B cell (primary cell): ENCODE measurements around the gene CHMP6. TPM values are rescaled to one million over a fixed set of nuclear protein-coding genes. Genes with fewer than 3 reads are reported as not detected.

ENCODE experiments used
- ATAC-seq: fragments of 200-7000 bp; cut with Tn5 transposase; one replicate; pipeline ENCODE4 v1.10.0; 2021; ENCODE audit warnings: low read depth, mild to moderate bottlenecking, moderate number of reproducible peaks, moderate library complexity
- CTCF ChIA-PET: fragments of 350-600 bp; sonication (Branson Sonifier 250); formaldehyde crosslinking; loops from one replicate; lab custom pipeline; 2021; ENCODE audit warnings: antibody characterized with exemption, inconsistent platforms; lab: Charles Lee
- POLR2A ChIA-PET: fragments of 350-600 bp; sonication (Branson Sonifier 250); formaldehyde crosslinking; loops from one replicate; lab custom pipeline; 2021; ENCODE audit warnings: antibody characterized with exemption; lab: Charles Lee
- DNase-seq: peaks from one replicate; pipeline ENCODE4 v3.0.0; 2013
- H2AFZ ChIP-seq: 2 replicates; pipeline ENCODE4 v1.6.1; 2012; ENCODE audit warnings: mild to moderate bottlenecking, low read depth, low read length; ENCODE audit not compliant: insufficient read depth, poor library complexity, severe bottlenecking
- H3K27ac ChIP-seq, 2 donors: 1 replicate in 1 of 2; 2 replicates in 1 of 2; pipeline ENCODE4 v1.5.1; 2012 to 2013; ENCODE audit warnings: low read length in 2 of 2, mild to moderate bottlenecking in 2 of 2, moderate library complexity in 1 of 2
- H3K27me3 ChIP-seq, 4 experiments: fragments of 200-600 bp in 1 of 4; sonication (generic) in 1 of 4; replicated peaks in 1 of 4; 1 replicate in 2 of 4; 2 replicates in 2 of 4; pipeline versions ENCODE4 v1.6.1 to v1.7.0; 2013 to 2016; ENCODE audit warnings: low read length in 3 of 4, mild to moderate bottlenecking in 2 of 4, mixed read lengths in 1 of 4, moderate library complexity in 1 of 4; ENCODE audit not compliant: insufficient read depth in 4 of 4, control insufficient read depth in 3 of 4; ENCODE audit errors: control extremely low read depth in 1 of 4
- H3K36me3 ChIP-seq, 2 experiments: replicated peaks in 1 of 2; 1 replicate in 1 of 2; 2 replicates in 1 of 2; pipeline versions ENCODE4 v1.6.1 to v1.7.1; 2013; ENCODE audit warnings: low read length in 1 of 2; ENCODE audit not compliant: insufficient read depth in 2 of 2, control insufficient read depth in 1 of 2; ENCODE audit errors: control extremely low read depth in 1 of 2, extremely low read depth in 1 of 2
- H3K4me1 ChIP-seq, 2 donors: fragments of 200-600 bp in 1 of 2; sonication (generic) in 1 of 2; 1 replicate in 1 of 2; 2 replicates in 1 of 2; pipeline versions ENCODE4 v1.5.1 to v1.6.1; 2013 to 2017; ENCODE audit warnings: low read length in 2 of 2; ENCODE audit not compliant: control insufficient read depth in 2 of 2, insufficient read depth in 2 of 2
- H3K4me2 ChIP-seq: replicated peaks from 2 replicates; pipeline ENCODE3; 2012; ENCODE audit warnings: mild to moderate bottlenecking, low read depth, low read length; ENCODE audit not compliant: poor library complexity, severe bottlenecking
- H3K4me3 ChIP-seq, 5 experiments: fragments of 200-600 bp in 1 of 5; sonication (generic) in 1 of 5; 1 replicate in 3 of 5; 2 replicates in 2 of 5; pipeline versions ENCODE4 v1.5.1 to v1.7.0; 2011 to 2016; ENCODE audit warnings: low read length in 4 of 5, mild to moderate bottlenecking in 4 of 5, low read depth in 2 of 5, control low read depth in 1 of 5, moderate library complexity in 1 of 5; ENCODE audit not compliant: insufficient read depth in 1 of 5; ENCODE audit errors: control extremely low read depth in 1 of 5, extremely low read depth in 1 of 5
- H3K79me2 ChIP-seq: fragments of 200-600 bp; sonication (generic); one replicate; pipeline ENCODE4 v1.6.0; 2016; ENCODE audit warnings: low read length; ENCODE audit not compliant: control insufficient read depth, insufficient read depth
- H3K9ac ChIP-seq: fragments of 200-600 bp; sonication (generic); 2 replicates; pipeline ENCODE4 v1.6.1; 2017; ENCODE audit warnings: mild to moderate bottlenecking, low read length, moderate library complexity
- H3K9me3 ChIP-seq, 3 donors: one replicate each; pipeline versions ENCODE4 v1.6.1 to v1.7.1; 2013; ENCODE audit warnings: low read length in 2 of 3; ENCODE audit not compliant: control insufficient read depth in 2 of 3, insufficient read depth in 1 of 3; ENCODE audit errors: control extremely low read depth in 1 of 3
- H4K20me1 ChIP-seq: 2 replicates; pipeline ENCODE4 v1.6.0; 2012; ENCODE audit warnings: mild to moderate bottlenecking, low read length; ENCODE audit not compliant: insufficient read depth, control insufficient read depth, poor library complexity, severe bottlenecking
- H3K27ac Mint-ChIP-seq: one replicate; pipeline ENCODE4 v1.8.0; 2021; ENCODE audit warnings: mixed read lengths
- H3K27me3 Mint-ChIP-seq: one replicate; pipeline ENCODE4 v1.8.0; 2021; ENCODE audit warnings: mixed read lengths
- H3K4me1 Mint-ChIP-seq: one replicate; pipeline ENCODE4 v1.8.0; 2021; ENCODE audit warnings: mixed read lengths
- H3K4me3 Mint-ChIP-seq: one replicate; pipeline ENCODE4 v1.8.0; 2021; ENCODE audit warnings: mixed read lengths
- H3K9me3 Mint-ChIP-seq: one replicate; pipeline ENCODE4 v1.8.0; 2022; ENCODE audit warnings: mixed read lengths; ENCODE audit not compliant: insufficient read depth
- EZH2 ChIP-seq: IDR thresholded peaks from 2 replicates; pipeline ENCODE4 v1.6.1; 2012; ENCODE audit warnings: borderline replicate concordance, low read depth, mild to moderate bottlenecking, moderate library complexity, low read length; ENCODE audit not compliant: insufficient read depth, poor library complexity, severe bottlenecking
- WGBS: methylation state at CpG from one replicate; pipeline ENCODE4 v1.1.5; 2013; ENCODE audit warnings: missing lambda C conversion rate; ENCODE audit not compliant: insufficient coverage; 5-methylcytosine and 5-hydroxymethylcytosine counted together
- intact Hi-C: fragments of 100-400 bp; cut with micrococcal nuclease; formaldehyde crosslinking; loops from one replicate; pipeline ENCODE4 v1.10.0; 2022
- polyA plus RNA-seq: library from polyadenylated mRNA; depleted of rRNA; stranded (reverse); fragments of >200 nt; gene quantifications from 2 replicates; pipeline ENCODE4 v1.2.3, GENCODE V29; 2012
- total RNA-seq, 2 donors: library from RNA; stranded (reverse); fragments of 120-200 nt in 1 of 2; gene quantifications; 1 replicate in 1 of 2; 2 replicates in 1 of 2; pipeline versions ENCODE4 v1.2.3 to v1.2.4, GENCODE V29; 2013 to 2022
- TF ChIP-seq, protein P1 (sequence below): fragments of 200-600 bp; IDR thresholded peaks from one replicate; pipeline ENCODE4 v1.8.0; 2022; ENCODE audit warnings: antibody characterized with exemption, mild to moderate bottlenecking

Gene CHMP6
- total and polyA plus RNA-seq, 2 donors (not counting 1 experiment from before 2014, with no cell fraction given): 21.2 to 46.2 TPM

DNA sequence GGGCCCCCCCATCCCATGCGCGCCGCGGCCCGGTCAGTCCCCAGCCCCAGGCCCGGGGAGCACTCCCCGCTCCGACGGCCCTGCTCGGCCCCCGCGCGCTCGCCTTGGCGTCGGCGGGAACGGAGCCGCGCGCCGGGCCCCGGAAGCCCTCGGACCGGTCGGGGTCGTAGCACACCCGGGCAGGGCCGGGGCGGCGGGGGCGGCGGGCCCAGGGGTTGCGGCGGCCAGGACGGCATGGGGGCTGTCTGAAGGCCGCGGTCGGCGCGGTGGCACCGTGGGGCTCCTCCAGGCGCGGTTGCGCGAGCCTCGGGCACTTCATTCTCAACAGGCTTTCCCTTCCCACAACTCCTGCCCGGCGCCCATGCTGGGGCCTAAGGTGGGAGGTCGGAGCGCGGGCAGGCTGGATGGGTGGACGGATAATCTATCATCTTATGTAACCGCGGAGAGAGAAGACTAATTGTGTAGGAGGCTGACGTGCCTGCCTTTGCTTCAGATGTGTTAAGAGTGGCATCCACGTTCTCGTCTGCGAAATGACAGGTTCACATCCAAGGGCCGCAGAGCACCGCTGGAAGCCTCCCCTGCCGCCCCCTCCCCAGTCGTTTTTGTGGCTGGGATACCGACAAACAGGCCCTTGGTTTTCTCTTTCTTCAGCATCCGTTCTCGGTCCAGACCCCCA lies 44.0 kb downstream of the CHMP6 start:
- Histone ChIP-seq H3K27ac (no peak overlapping the region), H3K9ac (peak overlapping the region; percentile 23)
- intact Hi-C loops: loop anchor here (2.0 kb wide), 1 partner anchor 17 kb away; no protein-coding TSS in a partner anchor

More for the DNA sequence above, 44.0 kb downstream of the CHMP6 start:
- H3K4me3 Mint-ChIP-seq: peak overlapping the region; percentile 86
- Histone ChIP-seq H3K9me3 (peaks cover 0 to 9% (median 0%) of the 10 kb centered on the region in 3 donors), H3K27me3 (peaks cover 0 to 68% (median 14%) of the 10 kb centered on the region in 4 experiments), H3K79me2 (no peaks in the 10 kb centered on the region), H3K4me2 (peak overlapping the region; percentile 82), H3K36me3 (no peaks in the 10 kb centered on the region), H2AFZ (peak overlapping the region; percentile 58), H3K4me1 (peaks cover 12 to 16% of the 10 kb centered on the region in 2 donors), H4K20me1 (no peaks in the 10 kb centered on the region), H3K4me3 (peak overlapping the region in 3 of 5 experiments; percentile 61 to 70 (median 68))
- H3K9me3 Mint-ChIP-seq: no peaks in the 10 kb centered on the region
- H3K4me1 Mint-ChIP-seq: peaks cover 13% of the 10 kb centered on the region
- H3K27ac Mint-ChIP-seq: no peak overlapping the region
- ChIA-PET POLR2A (interaction anchor here (1.0 kb wide), 1 partner anchor 581 kb away, joined by 3 read pairs; no protein-coding TSS in a partner anchor), CTCF (interaction anchor here (1.5 kb wide), 1 partner anchor 47 kb away, joined by 4 read pairs; no protein-coding TSS in a partner anchor)
- peak; percentile 48 for DNase-seq
- H3K27me3 Mint-ChIP-seq: peaks cover 51% of the 10 kb centered on the region
- ATAC-seq: peak; percentile 3
- 16% methylated on average over 60 of the region's 66 CpGs for WGBS
- TF ChIP-seq, protein P1, sequence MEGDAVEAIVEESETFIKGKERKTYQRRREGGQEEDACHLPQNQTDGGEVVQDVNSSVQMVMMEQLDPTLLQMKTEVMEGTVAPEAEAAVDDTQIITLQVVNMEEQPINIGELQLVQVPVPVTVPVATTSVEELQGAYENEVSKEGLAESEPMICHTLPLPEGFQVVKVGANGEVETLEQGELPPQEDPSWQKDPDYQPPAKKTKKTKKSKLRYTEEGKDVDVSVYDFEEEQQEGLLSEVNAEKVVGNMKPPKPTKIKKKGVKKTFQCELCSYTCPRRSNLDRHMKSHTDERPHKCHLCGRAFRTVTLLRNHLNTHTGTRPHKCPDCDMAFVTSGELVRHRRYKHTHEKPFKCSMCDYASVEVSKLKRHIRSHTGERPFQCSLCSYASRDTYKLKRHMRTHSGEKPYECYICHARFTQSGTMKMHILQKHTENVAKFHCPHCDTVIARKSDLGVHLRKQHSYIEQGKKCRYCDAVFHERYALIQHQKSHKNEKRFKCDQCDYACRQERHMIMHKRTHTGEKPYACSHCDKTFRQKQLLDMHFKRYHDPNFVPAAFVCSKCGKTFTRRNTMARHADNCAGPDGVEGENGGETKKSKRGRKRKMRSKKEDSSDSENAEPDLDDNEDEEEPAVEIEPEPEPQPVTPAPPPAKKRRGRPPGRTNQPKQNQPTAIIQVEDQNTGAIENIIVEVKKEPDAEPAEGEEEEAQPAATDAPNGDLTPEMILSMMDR: no peak
- no peak for TF ChIP-seq EZH2
